Activated CD8-positive, alpha-beta memory T cell treated with anti-CD3 and anti-CD28 coated beads, Interleukin-2, amount 50 U/mL, for 1 hour (primary cell): ENCODE measurements around the gene ADAMTS6.

Source experiments
- DNase-seq: peaks from one replicate; pipeline ENCODE4 v3.0.0-alpha.2; 2020; ENCODE audit errors: extremely low read depth

Gene ADAMTS6

GRCh38 chr5:65149827-65150226 lies 331.9 kb downstream of the ADAMTS6 start:
- DNase-seq = no peak

- DNase-seq = no peak
Measured at GRCh38 chr5:65144136-65144871, 337.4 kb downstream of the ADAMTS6 start.

GRCh38 chr5:65142511-65143011 lies 339.2 kb downstream of the ADAMTS6 start:
- no peak for DNase-seq

GRCh38 chr5:65142016-65142415 lies 339.7 kb downstream of the ADAMTS6 start:
- DNase-seq = no peak

- DNase-seq = no peak
Measured at GRCh38 chr5:65141493-65141892, 340.2 kb downstream of the ADAMTS6 start.

- DNase-seq = no peak
Measured at GRCh38 chr5:65137631-65138030, 344.1 kb downstream of the ADAMTS6 start.

GRCh38 chr5:65133477-65134110 lies 348.1 kb downstream of the ADAMTS6 start:
- DNase-seq = no peak

- DNase-seq = no peak
Measured at GRCh38 chr5:65132386-65132785, 349.3 kb downstream of the ADAMTS6 start.

GRCh38 chr5:65128226-65128625 lies 353.5 kb downstream of the ADAMTS6 start:
- no peak for DNase-seq

GRCh38 chr5:65127161-65127901 lies 354.4 kb downstream of the ADAMTS6 start:
- DNase-seq = no peak

- DNase-seq = no peak
Measured at GRCh38 chr5:65126542-65127069, 355.1 kb downstream of the ADAMTS6 start.

GRCh38 chr5:65125591-65126541 lies 355.9 kb downstream of the ADAMTS6 start:
- no peak for DNase-seq

GRCh38 chr5:65121880-65122436 lies 359.8 kb downstream of the ADAMTS6 start:
- DNase-seq = no peak

- no peak for DNase-seq
Measured at GRCh38 chr5:65120371-65120967, 361.3 kb downstream of the ADAMTS6 start.

- DNase-seq = no peak
Measured at GRCh38 chr5:65117525-65117924, 364.2 kb downstream of the ADAMTS6 start.

- DNase-seq = no peak
Measured at GRCh38 chr5:65113771-65114170, 367.9 kb downstream of the ADAMTS6 start.

- DNase-seq = no peak
Measured at GRCh38 chr5:65111961-65112658, 369.6 kb downstream of the ADAMTS6 start.

GRCh38 chr5:65108786-65109743 lies 372.7 kb downstream of the ADAMTS6 start:
- DNase-seq = no peak

GRCh38 chr5:65105301-65105700 lies 376.4 kb downstream of the ADAMTS6 start:
- DNase-seq = no peak
